NT2/D1 (cell line): ENCODE measurements around the gene NCAPD3.

Experiments used
- SUZ12 ChIP-seq: IDR thresholded peaks from 2 replicates; pipeline ENCODE4 v1.6.1; 2011; ENCODE audit not compliant: insufficient read length, insufficient read depth; ENCODE audit errors: extremely low read depth
- ZNF274 ChIP-seq: IDR thresholded peaks from 2 replicates; pipeline ENCODE4 v1.6.1; 2011; ENCODE audit warnings: mild to moderate bottlenecking, low read depth, low read length

DNA sequence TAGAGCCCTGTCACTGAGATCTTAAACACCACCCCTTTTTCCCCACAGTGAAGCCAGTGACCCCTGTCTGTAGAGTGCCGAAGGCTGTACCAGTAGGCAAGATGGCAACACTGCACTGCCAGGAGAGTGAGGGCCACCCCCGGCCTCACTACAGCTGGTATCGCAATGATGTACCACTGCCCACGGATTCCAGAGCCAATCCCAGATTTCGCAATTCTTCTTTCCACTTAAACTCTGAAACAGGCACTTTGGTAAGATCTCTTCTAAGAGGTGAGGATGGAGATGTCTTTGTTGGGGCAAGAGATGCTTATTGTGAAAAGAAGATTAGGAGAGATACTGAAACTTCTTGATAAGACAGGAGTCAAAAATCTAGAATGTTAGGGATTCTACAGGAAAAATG is 79.0 kb downstream of the NCAPD3 start:
- TF ChIP-seq ZNF274, result no peak
- no peak for TF ChIP-seq SUZ12
